Endothelial cell of hepatic sinusoid (primary cell): ENCODE data around the gene NAP1L4.
"Not testable (repeated sequence)": the region's sequence is repeated elsewhere in the genome, so short reads cannot be mapped to it uniquely, and the experiment has no call there.

Experiments used
- in situ Hi-C: cut with HindIII; loops from 2 replicates; pipeline ENCODE4 v1.10.0; 2017; ENCODE audit warnings: low sequenced_read_pairs

Gene NAP1L4

DNA sequence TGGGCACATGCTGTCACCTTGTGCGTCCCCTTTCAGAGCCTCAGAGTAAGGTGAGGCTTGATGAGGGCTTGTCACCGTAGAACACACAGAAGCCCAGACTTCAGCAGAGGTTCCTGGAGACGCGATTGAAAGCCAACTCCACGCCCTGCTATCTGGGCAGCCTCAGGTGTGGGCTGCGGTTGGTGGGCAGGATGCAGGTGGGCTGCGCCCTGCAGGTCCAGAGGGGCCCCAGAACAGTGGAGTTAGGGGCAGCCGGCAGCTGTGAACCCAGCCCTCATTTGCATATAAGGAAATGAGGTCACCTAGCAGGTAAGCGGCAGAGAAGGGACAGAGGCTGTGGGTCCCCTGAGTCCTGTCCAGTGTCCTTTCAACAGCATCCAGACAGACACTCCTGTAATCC is 78.4 kb downstream of the NAP1L4 start:
- in situ Hi-C loops: no loop called here

- in situ Hi-C loops: no loop called here
Measured at GRCh38 chr11:2913019-2913431, 79.1 kb downstream of the NAP1L4 start.

DNA sequence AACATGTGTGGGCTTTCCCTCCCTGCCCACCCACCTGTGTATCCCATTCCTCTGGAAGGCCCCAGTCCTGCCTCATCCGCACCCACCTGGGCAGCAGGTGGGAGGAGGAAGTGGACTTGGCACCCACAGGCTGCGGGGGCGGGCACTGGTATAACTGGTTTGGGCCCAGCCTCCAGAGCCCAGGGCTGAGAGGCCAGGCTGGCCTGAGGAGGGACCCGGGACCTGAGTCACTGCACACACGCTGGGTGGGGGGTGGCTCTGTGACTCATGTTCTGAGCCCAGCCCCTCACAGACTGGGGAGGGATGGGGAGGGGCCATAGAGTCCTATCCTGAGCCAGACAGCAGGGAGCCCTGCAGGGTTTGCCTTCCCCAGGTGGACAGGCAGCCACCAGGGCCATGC is 79.6 kb downstream of the NAP1L4 start:
- in situ Hi-C loops: no loop called here

GRCh38 chr11:2911785-2912391 is 80.2 kb downstream of the NAP1L4 start:
- in situ Hi-C loops: no loop called here

DNA sequence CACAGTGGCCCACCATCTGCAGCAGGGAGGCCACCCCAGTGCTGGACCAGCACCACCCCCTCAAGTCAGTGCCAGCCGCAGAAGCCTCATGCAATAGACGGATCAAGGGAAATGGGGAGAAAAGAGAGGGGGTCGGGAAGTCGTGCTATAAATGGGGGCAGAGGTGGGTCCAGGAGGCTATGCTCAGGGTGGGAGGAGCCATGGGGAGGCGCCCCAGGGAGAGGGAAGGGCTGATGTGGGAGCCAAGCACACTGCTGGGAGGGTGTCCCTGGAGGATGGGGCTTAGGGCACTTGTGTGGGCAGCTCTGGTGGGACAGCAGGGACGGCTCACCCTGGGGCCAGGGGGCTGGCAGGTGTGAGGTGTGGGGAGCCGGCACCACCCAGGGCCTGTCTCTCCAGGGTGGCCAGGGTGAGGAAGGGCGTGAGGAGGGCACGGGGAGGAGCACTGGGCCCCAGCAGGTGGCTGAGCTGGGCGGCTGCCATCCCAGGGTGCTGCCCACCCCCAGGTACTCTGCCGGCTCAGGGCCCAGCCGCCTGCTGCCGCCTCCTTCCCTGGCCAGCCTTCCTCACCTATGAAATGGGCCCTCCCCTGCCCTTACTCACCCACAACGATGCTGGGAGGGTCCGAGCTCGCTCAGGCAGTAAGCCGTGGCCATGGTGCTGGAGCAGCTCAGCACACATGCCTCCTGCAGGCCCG is 80.9 kb downstream of the NAP1L4 start:
- in situ Hi-C loops: no loop called here

- in situ Hi-C loops: no loop called here
Measured at GRCh38 chr11:2910401-2910955, 81.7 kb downstream of the NAP1L4 start.

DNA sequence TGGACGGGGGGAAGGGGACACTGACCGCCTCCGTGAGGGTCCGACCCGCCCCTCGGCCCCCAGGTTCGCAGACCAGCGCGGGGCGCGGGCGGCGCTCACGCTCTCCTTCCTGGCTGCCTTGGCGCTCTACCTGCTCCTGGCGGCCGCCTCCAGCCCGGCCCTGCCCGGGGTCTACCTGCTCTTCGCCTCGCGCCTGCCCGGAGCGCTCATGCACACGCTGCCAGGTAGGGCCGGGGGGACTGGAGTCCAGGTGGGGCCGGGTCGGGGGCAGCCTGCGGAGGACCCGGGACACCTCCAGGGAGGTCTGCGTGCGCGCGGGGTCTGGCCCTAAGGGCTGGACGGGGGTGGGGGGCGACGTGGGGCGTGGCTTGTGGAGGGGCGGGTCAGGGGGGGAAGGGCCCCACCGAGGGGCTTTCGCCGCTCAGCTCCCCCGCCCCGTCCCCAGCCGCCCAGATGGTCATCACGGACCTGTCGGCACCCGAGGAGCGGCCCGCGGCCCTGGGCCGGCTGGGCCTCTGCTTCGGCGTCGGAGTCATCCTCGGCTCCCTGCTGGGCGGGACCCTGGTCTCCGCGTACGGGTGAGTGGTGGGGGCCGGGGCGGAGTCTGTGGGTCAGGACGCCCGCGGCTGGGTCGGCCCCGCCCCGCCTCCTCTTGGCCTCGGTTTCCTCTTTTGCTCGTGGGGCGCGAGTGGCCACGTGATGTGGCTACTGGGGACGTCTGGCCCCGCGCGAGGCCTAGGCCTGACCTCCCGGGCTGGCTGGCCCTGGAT is 82.8 kb downstream of the NAP1L4 start:
- in situ Hi-C loops: no loop called here

DNA sequence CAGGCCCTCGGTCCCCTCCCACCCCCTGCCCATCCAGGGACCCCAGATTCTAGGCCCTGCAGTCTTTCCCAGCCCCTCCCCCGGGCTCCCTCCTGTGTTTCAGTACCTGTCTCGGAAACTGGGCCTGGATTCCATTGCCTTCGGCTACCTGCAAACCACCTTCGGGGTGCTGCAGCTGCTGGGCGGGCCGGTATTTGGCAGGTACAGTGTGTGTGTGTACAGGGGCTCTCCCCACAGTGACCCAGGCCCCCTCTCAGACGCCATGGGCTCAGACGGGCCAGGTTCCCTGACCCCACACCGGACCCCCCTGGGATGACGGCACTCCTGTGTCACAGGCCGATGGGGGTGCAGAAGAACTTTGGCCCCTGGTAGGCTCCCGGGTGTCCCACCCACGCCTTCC is 84.0 kb downstream of the NAP1L4 start:
- in situ Hi-C loops: no loop called here

DNA sequence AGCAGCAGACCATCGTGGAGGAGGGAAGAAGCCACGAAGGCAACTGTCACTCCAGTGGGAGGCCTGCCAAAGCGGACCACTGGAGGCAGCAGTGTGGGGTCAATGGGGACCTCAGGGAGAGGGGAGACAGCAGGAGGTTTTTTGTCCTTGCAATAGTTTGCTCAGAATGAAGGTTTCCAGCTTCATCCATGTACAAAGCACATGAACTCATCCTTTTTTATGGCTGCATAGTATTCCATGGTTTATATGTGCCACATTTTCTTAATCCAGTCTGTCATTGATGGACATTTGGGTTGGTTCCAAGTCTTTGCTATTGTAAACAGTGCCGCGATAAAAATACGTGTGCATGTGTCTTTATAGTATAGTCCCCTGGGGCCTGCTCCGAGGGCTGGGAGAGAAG is 86.8 kb downstream of the NAP1L4 start:
- in situ Hi-C loops: not testable (repeated sequence)

GRCh38 chr11:2904153-2905052 is 87.7 kb downstream of the NAP1L4 start:
- in situ Hi-C loops: no loop called here

- in situ Hi-C loops: no loop called here
Measured at GRCh38 chr11:2903672-2904011, 88.5 kb downstream of the NAP1L4 start.

DNA sequence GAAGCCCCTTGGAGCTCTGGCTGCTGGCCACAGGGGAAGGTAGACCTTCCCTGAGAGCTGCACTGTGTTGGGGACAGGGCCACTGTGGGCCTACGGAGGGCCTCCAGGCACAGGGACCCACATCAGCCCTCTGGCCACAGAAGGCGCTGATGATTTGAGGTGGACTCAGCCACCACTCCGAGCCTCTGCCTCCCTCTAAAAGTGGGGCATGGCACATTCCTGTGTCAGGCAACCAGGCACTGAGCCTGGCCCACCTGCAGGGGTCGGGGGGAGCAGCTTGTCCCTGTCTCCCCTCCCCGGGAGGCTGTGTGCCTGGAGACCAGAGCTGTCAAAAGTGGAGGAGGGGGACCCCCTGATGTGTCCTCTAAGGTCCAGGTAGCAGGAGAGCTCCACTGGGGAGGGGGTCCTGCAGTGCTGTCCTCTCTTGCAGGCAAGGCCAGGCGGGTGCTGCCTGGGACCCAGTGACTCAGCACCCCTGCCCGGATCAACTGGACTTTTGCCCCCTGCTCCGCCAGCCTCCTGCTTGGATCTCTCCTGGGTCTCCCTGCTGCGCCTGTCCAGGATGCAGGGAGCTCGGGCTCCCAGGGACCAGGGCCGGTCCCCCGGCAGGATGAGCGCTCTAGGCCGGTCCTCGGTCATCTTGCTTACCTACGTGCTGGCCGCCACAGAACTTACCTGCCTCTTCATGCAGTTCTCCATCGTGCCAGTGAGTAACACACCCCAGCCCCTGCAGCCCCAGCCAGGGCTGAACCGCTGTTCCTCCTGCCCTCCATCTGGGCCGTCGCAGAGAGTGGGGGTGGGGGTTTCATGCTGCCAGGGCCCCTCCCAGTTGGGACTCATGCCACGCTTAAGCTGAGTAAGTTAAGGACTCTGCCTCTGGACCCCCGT is 89.1 kb downstream of the NAP1L4 start:
- in situ Hi-C loops: no loop called here

DNA sequence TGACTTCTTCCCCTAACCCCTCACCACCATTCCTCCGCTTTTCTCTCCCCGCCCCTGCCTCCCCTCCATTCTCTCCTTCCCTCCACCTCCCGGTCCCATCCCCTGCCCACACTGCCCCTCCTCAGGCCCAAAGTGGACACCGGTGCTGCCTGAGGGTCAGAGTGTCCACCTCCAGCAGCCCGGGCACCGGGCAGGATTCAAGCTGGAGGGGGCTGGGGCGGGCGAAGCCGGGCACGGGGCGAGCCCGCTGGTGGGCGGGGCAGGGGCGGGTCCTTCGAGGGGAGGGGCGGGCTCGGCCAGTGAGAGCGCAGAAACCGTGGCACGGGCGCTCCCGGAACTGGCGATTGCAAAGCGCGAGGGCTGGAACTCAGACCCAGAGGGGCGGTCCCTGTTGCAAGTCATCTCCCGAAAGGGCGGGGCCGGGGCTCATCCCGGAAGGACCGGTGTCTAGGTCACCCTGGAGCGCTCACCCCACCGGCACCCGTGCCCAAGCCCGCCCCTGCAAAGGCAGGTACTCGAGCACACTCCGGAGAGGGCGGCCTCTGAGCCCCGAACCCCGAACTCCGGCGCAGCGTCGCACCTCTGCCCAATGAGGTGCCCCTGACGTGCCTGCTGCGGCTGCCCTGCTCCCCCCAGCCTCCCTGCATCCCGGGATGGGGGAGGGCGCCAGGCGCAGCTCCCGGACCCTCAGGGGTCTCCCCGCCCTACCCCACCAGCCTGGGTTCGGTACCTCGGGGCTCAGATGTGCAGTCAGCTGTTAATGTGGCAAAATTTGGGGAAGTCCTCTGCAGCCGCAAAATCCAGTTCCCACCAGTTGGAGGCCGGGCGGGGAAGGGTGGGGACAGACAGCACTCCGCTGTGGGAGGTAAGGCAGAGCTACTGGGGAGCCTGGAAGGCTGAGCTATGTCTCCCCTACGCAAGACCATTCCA is 90.0 kb downstream of the NAP1L4 start:
- in situ Hi-C loops: no loop called here

DNA sequence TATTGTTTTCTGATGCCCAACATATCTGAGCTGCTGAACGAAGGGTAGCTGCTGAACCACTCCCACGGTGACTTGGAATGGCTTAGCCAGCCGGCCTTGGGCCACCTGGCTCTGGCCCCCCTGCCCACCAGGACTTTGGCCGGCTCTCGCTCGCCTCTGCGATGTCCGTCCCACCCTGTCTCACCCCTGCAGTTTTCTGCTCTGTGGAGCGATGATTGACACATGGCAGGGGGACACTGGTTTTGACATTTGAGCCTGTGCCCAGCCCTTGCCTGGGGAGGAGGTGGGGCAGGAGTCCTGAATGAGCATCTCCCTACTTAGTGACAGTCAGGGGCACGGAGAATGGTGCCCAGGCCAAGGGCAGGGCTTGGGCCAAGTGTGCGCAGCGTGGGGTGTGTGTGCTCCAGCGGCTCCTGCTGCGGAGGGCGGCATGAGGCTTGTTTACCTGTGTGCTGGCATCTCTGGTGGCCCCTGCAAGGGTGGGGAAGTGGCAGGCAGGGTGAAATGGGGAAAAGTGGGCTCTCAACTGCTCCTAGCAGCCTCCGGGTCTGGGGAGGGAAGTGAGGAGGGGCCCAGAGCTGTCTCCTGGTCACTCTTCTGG is 90.8 kb downstream of the NAP1L4 start:
- in situ Hi-C loops: no loop called here

DNA sequence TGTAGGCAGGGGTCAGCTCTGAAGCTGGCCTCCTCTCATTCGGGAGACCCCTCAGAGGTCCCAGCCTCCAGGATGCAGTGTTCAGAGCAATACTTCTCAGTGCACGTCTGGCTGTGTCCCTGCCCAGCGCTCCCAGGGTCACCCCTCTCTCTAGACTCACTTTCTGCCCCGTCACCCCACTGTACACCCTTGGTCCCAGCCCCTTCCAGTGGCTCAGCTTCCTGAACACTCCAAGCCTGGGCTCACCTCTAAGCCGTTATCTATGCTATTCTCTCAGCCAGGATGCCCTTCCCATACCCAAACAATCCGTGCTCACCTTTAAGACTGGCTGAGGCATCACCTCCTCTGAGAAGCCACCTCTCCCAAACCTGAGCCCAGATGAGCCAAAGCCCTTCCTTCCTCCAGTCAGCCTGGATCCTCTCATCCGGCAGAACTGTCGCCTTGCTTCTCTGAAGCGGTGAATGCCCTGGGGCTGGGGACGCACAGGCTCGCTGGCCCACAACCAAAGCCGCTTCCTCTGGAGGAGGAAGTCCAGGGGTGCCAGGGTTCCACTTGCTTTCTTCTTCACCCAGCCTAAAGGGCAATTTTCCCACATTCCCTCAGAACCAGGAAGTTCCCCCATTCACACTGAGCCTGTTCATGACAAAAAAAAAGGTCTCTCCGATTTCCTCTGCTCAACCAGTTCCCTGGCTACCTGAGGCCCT is 92.9 kb downstream of the NAP1L4 start:
- in situ Hi-C loops: no loop called here

- in situ Hi-C loops: no loop called here
Measured at GRCh38 chr11:2898366-2899079, 93.6 kb downstream of the NAP1L4 start.

GRCh38 chr11:2897048-2897447 is 95.1 kb downstream of the NAP1L4 start:
- in situ Hi-C loops: no loop called here
